HG03095 (cell line): ENCODE results near the gene RAB11B.
A peak's percentile ranks its signal among the peaks of the same experiment; 100 is the strongest.
"Not testable (repeated sequence)": the region's sequence is repeated elsewhere in the genome, so short reads cannot be mapped to it uniquely, and the experiment has no call there.

ENCODE experiments used
- ATAC-seq: cut with Tn5 transposase; IDR thresholded peaks from one replicate; pipeline ENCODE4 v1.9.1; 2021; ENCODE audit warnings: moderate library complexity; ENCODE audit not compliant: unreplicated experiment

RAB11B gene

DNA sequence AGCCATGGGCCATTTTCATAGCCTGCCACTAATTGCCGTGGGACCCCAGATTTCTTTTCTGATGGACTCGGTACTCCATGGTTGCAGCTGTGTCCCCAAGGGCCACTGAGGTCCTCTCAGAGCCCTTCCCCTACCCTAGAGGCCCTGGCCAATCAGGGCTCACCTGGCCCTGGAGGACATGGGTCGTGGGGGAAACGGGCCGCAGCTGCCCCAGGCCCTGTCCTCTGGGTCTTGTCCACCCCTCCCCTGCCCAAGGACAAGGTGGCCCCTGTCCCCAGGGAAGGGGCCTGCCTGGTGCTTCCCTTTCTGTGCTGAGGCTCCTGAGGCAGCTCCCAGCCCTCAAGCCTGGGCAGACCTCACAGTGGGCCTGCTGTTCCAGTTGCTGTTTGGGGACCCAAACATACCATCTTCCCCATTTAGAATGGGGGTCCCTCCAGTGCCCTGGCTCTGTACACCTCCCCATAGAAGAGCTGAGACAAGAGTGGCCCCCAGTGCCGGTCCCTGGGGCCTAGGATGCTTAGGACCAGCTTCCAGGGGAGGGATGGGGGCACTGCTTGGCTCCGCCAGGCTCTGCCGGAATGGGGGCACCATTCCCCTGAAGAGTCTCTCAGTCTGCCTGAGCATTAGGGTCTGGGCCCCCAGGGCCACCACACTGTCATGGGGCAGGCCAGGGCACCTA lies 3.2 kb downstream of the RAB11B start:
- no peak for ATAC-seq

DNA sequence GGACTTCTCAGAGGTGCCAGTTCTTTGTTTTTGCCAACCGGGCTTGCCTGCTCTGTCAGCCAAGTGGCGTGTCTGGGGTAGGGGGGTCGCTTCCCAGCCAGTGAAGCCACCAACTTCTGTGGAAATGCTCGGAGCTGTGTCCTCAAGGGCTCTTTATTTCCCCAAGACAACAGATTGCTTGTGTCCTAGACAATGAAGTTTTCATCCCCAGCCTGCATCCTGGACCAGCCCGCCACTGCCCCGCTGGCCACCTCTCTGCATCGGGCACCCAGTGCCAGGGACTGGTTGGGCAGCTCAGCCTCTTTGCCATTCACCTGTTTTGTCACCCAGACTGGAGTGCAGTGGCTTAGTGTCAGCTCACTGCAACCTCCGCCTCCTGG lies 3.7 kb downstream of the RAB11B start:
- ATAC-seq: no peak

DNA sequence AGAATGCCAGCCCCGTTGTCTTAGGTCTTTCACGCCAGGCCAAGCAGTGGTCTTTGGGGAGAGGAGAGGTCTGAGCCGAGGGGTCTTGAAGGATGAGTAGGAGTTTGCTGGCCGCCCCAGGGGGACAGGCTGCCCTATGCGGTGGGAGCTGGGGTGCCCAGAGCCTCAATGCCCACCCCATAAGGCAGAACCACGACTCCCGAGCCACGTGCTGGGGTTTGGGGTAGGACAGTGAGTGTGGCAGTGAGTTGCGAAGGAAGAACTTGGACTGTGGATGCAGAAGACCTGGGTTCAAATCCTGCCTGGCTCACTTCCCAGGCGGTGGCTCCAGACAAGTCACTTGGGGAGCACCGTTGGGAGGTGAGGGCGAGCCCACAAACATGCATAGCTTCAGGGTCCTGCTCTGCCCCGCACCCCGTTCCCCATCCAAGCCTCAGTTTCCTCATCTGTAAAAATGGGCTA lies 5.5 kb downstream of the RAB11B start:
- ATAC-seq: no peak

DNA sequence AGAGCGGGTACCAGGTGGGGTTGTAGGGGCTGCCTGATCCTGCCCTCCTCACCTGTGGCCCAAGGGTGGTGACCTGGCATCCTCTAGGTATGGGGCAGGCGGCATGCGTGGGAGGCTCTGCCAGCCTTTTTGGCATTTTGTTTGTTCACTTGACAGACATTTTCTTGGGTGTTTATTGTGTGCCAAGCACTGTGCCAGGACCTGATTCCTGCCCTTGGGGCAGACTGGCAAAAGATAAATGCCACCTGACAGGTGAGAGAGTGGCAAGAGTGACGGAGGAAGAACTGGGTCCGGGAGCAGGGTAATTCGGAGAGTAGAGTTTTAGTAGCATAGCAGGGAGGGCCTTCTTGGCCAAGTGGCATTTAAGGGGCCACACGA lies 6.0 kb downstream of the RAB11B start:
- no peak for ATAC-seq

DNA sequence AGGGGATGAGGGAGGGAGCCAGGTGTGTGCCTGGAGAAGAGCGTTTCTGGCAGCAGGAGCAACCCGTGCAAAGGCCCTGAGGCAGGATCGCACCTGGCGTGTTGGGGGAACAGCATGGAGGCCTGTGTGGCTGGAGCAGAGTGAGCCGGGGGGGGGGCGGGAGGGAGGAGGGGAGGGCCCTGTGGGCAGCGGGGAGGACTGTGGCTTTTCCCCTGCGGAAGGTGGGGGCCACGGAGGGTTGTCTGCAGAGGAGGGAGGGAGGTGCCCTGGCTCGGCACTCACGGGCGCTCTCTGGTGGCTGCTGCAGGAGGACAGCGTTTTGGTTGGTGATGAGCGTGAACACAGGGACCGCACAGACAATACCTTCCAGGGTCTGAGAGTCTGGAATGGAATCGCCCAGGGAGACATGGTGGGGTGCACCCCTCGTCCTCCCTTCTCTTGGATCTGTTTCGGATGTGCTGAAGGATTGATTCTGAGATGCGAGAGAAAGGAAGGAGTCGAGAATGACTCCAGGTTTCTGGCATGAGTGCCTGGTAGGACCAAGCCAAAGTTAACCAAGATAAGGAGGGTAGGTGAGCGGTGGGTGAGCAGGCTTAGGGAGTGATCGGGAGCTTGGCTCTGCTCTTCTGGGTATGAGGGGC lies 6.5 kb downstream of the RAB11B start:
- ATAC-seq: no peak

DNA sequence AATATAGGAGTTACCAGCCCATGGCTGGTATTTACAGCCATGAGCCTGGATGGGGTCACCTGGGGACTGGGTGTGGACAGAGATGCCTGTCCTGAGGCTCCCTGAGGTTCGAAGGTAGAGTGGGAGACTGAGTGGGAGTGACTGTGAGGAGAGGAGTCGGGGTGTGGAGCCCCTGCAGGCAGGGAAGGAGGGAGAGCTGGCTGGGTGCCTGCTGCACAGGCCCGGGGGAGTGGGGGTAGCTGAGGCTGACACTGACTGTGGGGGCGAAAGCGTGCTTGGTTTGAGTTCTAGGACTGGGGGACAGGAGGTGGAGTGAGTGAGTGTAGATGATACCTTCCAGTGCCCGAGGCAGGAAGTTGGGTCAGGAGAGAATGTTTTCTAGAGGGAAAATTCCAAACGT lies 7.1 kb downstream of the RAB11B start:
- ATAC-seq: no peak

DNA sequence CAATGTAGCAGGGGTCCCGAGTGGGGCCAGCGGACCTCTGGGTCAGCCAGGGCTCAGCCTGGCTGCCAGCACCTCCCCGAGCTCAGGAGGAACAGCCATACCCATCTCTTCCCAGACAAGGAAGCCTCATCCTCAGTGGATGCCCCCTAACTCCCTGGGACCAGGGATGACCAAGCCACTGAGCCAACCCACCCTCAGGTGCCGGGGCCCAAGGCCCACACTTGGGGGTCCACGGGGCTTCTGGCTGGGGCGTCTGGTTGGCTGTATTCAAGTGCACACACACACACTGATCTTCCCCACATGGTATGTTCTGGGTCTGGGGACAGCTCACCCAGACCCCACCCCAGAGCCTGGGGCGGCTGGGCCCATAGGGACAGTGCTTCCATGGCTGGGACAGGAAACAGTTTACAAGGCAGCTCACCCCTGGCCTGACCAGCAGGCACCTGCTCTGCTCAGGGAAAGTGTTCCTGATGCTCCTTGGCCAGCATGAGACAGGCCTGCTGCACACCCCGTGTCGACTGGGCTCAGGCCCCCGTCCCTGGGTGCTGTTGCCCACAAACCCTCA lies 7.7 kb downstream of the RAB11B start:
- ATAC-seq: no peak

DNA sequence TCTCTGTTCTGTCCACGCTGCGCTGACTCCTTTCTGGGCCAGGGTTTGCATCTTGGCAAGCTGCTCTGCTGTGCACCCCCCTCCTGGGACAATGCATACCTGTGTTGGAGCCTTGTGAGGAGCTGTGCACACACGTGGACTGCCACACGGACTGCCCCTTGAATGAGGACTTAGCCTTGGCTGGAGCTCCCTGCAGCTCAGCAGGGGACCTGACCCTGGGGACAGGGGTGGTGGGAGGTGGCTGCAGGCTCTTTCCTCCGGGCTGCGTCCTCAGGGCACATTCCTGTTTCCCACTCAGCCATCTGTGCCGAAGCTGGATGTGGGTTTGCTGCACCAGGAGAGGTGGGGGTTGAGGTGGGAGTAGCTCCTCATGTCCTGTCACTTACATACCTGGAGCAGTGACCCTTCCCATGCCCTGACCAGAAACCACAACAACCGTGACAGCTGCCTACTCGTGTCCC lies 8.2 kb downstream of the RAB11B start:
- no peak for ATAC-seq

DNA sequence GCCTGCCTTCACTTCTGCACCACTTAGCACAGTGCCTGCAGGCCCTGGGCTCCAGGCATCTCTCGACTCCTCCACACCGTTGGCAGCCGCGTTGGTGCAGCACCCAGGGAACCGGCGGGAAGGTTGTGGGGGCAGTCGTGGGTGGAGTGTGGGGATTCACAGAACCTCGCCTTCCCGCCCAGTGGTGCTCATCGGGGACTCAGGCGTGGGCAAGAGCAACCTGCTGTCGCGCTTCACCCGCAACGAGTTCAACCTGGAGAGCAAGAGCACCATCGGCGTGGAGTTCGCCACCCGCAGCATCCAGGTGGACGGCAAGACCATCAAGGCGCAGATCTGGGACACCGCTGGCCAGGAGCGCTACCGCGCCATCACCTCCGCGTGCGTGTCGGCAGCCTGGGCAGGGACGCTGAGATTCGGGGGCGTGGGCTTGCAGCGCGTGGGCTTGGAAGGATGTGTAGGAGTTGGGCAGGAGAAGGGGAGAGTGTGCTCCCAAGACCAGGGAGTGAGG lies 9.6 kb downstream of the RAB11B start:
- ATAC-seq: no peak

DNA sequence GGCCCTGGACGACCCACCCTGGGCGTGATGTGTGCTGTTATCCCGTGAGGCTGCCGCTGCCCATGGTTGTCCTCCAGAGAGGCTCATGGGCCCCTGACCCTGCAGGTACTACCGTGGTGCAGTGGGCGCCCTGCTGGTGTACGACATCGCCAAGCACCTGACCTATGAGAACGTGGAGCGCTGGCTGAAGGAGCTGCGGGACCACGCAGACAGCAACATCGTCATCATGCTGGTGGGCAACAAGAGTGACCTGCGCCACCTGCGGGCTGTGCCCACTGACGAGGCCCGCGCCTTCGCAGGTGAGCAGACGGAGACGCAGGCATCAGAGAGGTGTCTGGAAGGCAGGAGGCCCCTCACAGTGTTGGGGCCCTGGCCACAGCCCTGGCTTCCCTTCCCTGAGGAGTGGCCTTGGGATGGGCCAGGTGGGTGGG lies 11.8 kb downstream of the RAB11B start:
- no peak for ATAC-seq

DNA sequence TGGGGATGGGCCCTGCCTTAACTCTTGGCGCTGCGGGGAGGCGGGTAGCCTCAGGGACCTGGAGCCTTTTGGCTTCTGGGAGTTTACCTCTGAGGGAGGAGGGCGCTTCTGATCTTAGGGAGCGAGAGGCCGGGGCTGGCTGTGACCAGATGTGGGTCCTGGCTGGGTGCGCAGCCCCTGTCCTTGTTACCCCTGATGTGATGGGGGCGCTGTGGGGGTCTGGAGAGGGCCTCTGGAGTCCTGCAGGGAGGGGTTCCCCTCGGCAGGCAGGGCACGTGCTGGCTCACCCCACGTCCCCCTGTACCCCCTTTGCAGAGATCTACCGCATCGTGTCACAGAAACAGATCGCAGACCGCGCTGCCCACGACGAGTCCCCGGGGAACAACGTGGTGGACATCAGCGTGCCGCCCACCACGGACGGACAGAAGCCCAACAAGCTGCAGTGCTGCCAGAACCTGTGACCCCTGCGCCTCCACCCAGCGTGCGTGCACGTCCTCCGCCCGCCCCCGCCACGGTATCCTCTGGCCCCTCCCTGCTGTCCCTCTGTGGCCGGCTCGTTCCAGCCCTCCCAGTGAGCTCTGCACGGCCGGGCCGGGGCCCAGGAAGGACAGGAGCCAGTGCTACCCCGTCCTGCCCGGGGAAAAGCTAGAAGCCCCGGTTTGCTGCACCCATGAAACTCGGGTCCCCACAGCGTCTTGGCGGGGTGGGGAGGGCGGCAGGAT lies 13.1 kb downstream of the RAB11B start:
- ATAC-seq: no peak

DNA sequence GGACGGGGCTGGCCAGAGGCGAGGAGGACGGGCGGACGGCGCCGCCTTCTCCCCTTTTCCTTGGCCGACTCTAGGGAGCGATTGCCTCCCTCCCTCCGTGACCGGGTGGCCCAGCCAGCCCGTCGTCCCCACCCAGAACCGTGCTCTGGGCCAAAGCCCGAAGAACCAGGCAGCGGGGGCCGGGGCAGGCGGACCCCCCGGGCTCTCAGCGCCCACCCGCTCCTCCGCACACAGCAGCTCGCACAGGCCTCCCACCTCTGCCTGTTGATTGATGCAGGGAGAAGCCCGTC lies 13.6 kb downstream of the RAB11B start:
- no peak for ATAC-seq

DNA sequence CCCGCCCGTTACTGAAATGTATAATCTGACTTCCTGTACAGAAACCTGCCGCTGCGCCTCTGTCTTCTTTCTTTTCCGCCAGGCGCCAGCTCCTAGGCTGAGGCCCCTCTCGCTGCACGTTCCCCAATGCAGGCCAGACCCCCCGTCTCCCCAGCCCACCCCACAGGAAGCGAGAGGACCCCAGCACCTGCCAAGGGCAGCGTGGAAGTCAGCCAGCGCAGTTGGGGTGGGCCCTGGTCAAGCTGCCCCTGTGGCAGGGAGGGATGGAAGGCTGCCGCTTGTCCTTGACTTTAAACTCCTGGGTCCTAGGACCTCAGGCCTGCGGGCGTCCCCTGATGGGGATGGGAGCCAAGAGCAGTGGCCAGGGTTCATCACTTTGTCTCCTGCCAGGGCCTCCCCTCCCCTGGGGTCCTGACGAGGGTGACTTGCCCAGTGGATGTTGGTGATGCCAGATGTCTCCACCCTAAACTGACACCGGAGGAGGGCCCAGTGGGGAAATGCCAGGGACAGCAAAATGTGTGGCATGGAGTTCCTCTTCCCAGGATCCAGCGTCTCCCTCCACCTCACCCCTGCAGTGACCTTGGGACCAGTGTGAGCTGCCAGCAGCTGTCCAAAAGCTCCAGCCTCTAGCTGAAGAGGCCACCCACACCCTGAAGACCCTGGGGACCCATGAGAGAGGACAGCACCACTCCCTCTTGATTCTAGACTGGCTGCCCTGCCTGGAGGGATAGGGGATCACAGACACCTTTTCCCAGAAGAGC lies 14.4 kb downstream of the RAB11B start:
- no peak for ATAC-seq

DNA sequence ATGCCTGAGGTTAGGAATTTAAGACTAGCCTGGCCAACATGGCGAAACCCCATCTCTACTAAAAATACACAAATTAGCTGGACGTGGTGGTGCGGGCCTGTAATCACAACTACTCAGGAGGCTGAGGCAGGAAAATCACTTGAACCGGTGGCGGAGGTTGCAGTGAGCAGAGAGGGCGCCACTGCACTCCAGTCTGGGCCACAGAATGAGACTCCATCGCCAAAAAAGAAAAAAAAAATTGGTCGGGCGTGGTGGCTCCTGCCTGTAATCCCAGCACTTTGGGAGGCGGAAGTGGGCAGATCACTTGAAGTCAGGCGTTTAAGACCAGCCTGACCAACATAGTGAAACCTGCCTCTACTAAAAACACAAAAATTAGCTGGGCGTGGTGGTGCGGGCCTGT lies 20.6 kb downstream of the RAB11B start:
- not testable (repeated sequence) for ATAC-seq

DNA sequence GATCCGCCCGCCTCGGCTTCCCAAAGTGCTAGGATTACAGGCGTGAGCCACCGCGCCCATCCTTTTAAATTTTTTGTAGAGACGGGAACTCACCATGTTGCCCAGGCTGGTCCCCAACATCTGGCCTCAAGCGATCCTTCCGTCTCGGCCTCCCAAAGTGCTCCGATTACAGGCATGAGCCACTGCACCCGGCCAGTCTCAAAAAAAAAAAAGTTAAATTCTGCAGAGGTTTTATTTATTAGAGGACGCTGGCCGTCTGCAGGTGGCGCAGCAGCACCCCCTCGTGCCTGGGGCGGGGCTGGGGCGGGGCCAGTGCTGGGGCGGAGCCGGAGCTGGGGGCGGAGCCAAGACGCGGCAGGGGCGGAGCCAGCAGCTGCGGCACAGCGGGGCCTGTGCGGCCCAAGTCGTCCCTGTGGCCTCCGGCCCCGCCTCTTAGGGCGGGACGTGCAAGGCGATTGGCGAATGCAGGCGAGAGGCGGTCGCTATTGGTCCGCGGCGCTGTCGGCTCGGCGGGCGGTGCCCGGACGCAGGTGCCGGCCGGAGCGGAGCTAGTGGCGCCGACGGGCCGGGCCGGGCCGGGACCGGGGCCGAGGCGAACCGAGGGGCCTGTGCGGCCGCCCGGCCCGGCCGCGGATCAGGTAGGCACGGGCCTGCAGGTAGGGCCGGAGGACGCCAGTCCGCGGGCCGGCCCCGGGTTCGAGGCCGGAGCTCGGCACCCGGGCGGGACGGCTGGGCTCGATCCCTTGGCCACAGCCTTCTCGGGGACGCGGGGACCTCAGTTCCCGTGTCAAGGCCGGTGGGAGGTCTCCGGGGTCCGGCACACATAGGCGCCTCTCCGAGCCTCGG lies 22.8 kb downstream of the RAB11B start, which contains the start of gene MARCHF2:
TSS of gene MARCHF2 (plus strand) at position 523 of the 846 bp plus-strand sequence. CDS start 8,536 bp downstream, outside the sequence.
- peak; percentile 98 for ATAC-seq

DNA sequence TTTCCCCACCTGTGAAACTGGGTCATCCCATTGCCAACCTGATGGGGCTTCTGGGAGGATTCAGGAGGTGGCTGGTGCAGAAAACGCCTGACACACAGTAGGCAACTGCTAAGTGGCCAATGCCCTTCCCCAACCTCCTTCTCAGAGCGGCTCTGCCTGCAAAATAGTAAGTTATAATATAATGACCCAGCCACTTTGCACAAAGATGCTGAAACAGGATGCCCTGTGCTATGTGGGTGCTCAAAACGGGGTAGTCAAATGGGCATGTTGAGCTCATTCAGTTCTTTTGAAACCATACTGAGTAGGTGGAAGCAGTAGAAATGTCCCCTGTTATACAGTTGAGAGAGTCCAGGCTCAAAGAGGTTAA lies 23.5 kb downstream of the RAB11B start:
- ATAC-seq: no peak

DNA sequence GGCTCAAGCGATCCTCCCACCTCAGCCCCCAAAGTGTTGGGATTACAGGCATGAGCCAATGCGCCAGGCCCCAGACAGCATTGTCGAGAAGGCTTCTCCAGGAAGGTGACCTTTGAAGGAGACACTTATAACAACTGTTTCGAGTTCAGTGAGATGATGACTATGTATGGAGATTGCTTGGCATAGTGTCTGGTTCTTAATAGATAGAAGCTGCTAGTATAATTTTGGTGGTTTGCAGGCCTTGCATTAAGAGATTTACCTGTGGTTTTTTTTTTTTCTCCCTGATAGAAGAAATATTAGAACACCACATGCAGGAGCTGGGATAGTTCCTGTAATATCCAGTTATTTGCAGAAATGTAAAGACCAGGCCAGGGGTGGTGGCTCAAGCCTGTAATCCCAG lies 26.6 kb downstream of the RAB11B start:
- ATAC-seq: no peak

DNA sequence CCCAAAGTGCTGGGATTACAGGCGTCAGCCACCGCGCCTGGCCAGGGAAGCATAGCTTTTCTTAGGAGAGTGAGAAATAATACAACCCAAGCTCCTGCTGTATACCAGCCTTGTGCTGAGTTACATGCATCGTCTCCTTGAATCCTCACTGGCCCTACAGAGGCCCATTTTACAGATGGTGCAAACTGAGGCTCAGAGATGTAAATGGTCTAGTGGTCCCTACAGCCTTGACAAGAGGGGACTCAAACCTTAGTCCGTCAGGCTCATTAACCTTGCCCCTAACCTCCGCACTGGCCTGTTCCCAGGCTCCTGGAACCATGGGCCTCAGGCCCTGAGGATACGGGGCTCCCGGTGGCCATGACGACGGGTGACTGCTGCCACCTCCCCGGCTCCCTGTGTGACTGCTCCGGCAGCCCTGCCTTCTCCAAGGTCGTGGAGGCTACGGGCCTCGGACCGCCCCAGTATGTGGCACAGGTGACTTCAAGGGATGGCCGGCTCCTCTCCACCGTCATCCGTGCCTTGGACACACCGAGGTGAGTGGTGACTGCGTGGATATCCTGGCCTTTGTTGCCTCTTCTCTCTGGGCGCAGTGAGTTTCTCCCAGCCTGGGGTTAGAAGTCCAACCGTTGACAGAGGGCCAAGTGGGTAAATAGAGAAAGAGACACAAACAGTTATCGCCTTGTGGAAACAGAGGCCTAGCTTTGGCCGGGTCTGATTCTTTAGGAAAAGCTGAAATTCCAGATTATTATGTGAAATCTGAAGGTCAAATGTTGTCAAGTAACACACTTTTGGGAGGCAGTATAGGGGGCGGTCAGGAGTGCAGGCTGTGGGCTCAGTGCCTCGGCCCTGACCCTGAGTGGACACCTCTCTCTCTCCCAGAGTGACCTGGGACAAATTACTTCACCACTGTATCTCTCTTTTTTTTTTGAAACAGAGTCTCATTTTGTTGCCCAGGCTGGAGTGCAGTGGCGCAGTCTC lies 31.6 kb downstream of the RAB11B start:
- ATAC-seq: no peak

DNA sequence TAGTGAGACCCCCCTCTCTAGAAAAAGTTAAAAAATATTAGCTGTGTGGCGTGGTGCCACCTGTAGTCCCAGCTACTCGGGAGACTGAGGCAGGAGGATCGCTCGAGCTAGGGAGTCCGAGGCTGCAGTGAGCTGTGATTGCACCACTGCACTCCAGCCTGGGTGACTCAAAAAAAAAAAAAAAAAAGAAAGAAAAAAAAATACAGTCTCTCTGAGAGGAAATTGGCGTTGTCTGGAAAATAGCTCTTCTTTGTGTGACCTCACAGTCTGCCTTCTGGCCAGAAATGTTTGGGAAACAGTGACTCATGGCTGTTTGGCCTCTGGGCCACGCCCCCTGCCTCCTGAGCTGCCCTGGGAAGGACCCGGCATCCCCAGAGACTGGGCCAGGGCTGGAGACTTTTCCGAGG lies 33.7 kb downstream of the RAB11B start:
- no peak for ATAC-seq
